ENCODE data around the gene EGFLAM. TPM values are rescaled to one million over a fixed set of nuclear protein-coding genes. Genes with fewer than 3 reads are reported as not detected.

Gene EGFLAM
- total and polyA plus RNA-seq, 2 of the 4 experiments (the other 2 are of a cell fraction), result 0.77 to 1.1 TPM

- Histone ChIP-seq H2BK15ac (ENCODE audit: low read depth, low read length) (no peak overlapping the region), H3K4me3 (ENCODE audit: insufficient read depth, low read depth, low read length) (no peak overlapping the region), H3K79me1 (ENCODE audit: low read depth in 1 of 2, low read length in 2 of 2) (no peaks in the 10 kb centered on the region), H3K4ac (ENCODE audit: low read depth, low read length) (no peak overlapping the region), H2BK20ac (ENCODE audit: low read depth, low read length) (no peak overlapping the region), H2AK9ac (replicated peaks; ENCODE audit: low read depth, low read length, poor library complexity) (no peak overlapping the region), H3K56ac (ENCODE audit: extremely low read depth, insufficient read depth, low read length) (no peak overlapping the region), H4K8ac (ENCODE audit: low read depth in 2 of 2, low read length in 2 of 2) (no peak overlapping the region), H3K9me1 (ENCODE audit: insufficient read depth, low read length) (no peaks in the 10 kb centered on the region), H3K14ac (replicated peaks; ENCODE audit: low read depth, low read length) (no peak overlapping the region), H3K18ac (ENCODE audit: low read depth, low read length) (no peak overlapping the region), H2AFZ (replicated peaks; ENCODE audit: low read length, poor library complexity) (no peak overlapping the region), H3K4me1 (ENCODE audit: control insufficient read depth, insufficient read depth, low read length) (no peaks in the 10 kb centered on the region), H3K9ac (ENCODE audit: low read depth, low read length) (no peak overlapping the region), H3K27ac (ENCODE audit: insufficient read depth, low read length) (no peak overlapping the region), H3K4me2 (ENCODE audit: low read depth, low read length) (no peak overlapping the region), H4K20me1 (ENCODE audit: insufficient read depth, low read length) (no peaks in the 10 kb centered on the region), H2BK5ac (ENCODE audit: low read depth, low read length, poor library complexity, severe bottlenecking) (no peak overlapping the region), H3K9me3 (ENCODE audit: control insufficient read depth, insufficient read depth, low read length) (no peaks in the 10 kb centered on the region), H2BK120ac (ENCODE audit: low read depth, low read length) (no peak overlapping the region), H4K5ac (ENCODE audit: low read depth, low read length) (no peak overlapping the region), H3K36me3 (ENCODE audit: control insufficient read depth, insufficient read depth, low read length) (no peaks in the 10 kb centered on the region), H2AK5ac (ENCODE audit: low read depth, low read length) (no peak overlapping the region), H3K23ac (ENCODE audit: low read depth, low read length) (no peak overlapping the region), H4K91ac (ENCODE audit: insufficient read depth, low read depth, low read length) (no peak overlapping the region), H3K27me3 (ENCODE audit: control insufficient read depth, insufficient read depth, low read length) (peaks cover 35% of the 10 kb centered on the region)
- BruUV-seq (replicated peaks), result no TSS peak
- no peak for TF ChIP-seq ELK1 (IDR thresholded peaks at IDR 0.05; ENCODE audit: borderline replicate concordance, low read depth, low read length)
- no peak for TF ChIP-seq POLR2A (IDR thresholded peaks at IDR 0.05; ENCODE audit: low read depth, low read length)
- peak; percentile 32; the same call in 1 of the 2 replicates for TF ChIP-seq CEBPB (IDR thresholded peaks at IDR 0.05; ENCODE audit: low read depth, low read length)
- ChIA-PET CTCF (no interaction called here), POLR2A (ENCODE audit: unreplicated experiment) (no interaction called here)
- in situ Hi-C loops (cut with MboI; ENCODE audit: low sequenced_read_pairs), result no loop called here
- intact Hi-C loops (cut with micrococcal nuclease), result no loop called here
- no CpG with 5 or more reads among the region's 1 CpG for WGBS, 2 experiments (ENCODE audit: extremely low coverage in 2 of 2, insufficient read length in 1 of 2)
- DNase-seq (no peak), ATAC-seq (ENCODE audit: low read depth) (no peak)
- dilution Hi-C loops (cut with HindIII; ENCODE audit: low sequenced_read_pairs, unreplicated experiment), result no loop called here
Observed at GRCh38 chr5:38401145-38401544, 142.8 kb downstream of the EGFLAM start.

All from IMR-90 (cell line).